M059J (cell line): ENCODE data around the gene PTMS. TPM values are rescaled to one million over a fixed set of nuclear protein-coding genes. Genes with fewer than 3 reads are reported as not detected.

Source experiments
- DNase-seq: peaks from one replicate; pipeline ENCODE4 v3.0.0-alpha.2; 2012; ENCODE audit warnings: low read depth
- total RNA-seq: library from RNA; depleted of rRNA; stranded (reverse); fragments of >200 nt; shearing (Covaris generic); gene quantifications from 2 replicates; pipeline ENCODE4 v1.2.3, GENCODE V29; 2014

Gene PTMS
- total RNA-seq, 1 experiment from 2014 or later = 216 TPM

- peak; percentile 22 for DNase-seq
Measured at GRCh38 chr12:6771509-6772330, 5.6 kb downstream of the PTMS start.

GRCh38 chr12:6772331-6772695 is 6.2 kb downstream of the PTMS start, which contains the start of gene LAG3:
LAG3 (plus strand) TSS chr12:6772520; CDS start chr12:6772853, 333 bp downstream.
- no peak for DNase-seq

DNA sequence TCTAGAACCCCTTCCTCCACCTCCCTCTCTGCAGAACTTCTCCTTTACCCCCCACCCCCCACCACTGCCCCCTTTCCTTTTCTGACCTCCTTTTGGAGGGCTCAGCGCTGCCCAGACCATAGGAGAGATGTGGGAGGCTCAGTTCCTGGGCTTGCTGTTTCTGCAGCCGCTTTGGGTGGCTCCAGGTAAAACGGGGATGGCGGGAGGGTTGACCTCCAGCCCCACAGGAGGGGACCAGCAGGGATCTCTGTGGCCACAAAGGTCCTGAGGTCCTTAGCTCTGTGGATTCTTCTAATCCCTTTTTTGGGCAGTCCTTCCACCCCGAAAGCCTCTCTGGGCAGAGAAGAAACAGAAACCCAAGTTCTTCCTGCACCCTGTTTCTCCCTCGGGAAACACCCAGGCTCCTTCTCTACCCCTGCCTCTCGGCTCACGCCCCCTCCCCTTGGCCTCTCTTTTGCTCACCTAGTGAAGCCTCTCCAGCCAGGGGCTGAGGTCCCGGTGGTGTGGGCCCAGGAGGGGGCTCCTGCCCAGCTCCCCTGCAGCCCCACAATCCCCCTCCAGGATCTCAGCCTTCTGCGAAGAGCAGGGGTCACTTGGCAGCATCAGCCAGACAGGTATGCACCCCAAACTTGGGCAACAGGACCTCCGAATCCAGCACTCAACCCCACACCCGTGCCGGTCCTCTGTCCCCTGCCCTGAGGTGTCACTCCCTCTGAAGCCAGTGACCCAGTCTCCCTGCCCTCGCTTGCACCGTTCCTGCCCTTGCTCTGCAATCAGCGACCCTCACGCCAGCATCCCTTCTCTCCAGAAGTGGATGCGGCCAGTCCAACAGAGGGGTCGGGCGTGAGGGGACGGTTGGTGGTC is 6.8 kb downstream of the PTMS start:
- no peak for DNase-seq

DNA sequence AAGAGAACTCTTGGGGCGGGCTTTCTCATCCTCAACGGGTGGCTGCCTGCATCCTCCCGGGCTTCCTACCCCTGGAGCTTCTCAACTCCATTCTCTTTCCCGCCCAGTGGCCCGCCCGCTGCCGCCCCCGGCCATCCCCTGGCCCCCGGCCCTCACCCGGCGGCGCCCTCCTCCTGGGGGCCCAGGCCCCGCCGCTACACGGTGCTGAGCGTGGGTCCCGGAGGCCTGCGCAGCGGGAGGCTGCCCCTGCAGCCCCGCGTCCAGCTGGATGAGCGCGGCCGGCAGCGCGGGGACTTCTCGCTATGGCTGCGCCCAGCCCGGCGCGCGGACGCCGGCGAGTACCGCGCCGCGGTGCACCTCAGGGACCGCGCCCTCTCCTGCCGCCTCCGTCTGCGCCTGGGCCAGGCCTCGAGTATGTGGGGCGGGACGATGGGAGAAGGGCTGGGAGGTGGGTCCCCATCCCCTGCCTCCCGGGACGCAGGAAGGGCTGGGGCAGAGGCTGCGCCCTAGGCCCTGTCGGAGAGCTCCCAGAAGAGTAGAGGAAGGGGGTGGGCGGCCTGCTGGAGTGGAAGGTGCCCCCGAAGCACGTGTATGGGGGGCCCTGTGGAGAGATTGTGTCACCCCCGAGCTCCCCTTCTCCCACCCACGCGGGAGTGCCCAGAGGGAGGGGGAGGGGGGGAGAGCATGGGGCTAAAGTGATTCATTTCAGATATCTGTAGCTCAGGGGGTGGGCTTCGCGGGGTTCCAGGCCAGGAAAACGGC is 7.6 kb downstream of the PTMS start:
- DNase-seq = no peak

GRCh38 chr12:6774499-6775062 is 8.4 kb downstream of the PTMS start:
- DNase-seq = no peak

GRCh38 chr12:6775185-6776174 is 9.3 kb downstream of the PTMS start:
- DNase-seq = no peak

- DNase-seq = no peak
Measured at GRCh38 chr12:6777386-6777785, 11.2 kb downstream of the PTMS start.

DNA sequence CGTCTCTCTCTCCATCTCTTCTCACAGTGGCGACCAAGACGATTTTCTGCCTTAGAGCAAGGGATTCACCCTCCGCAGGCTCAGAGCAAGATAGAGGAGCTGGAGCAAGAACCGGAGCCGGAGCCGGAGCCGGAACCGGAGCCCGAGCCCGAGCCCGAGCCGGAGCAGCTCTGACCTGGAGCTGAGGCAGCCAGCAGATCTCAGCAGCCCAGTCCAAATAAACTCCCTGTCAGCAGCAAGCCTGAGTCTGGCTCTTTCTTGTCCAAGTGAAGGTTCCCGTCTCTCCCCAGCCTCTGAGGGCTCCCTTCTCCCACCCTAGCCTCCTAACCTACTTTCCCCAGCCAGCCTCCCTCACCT is 12.0 kb downstream of the PTMS start:
- DNase-seq = no peak

DNA sequence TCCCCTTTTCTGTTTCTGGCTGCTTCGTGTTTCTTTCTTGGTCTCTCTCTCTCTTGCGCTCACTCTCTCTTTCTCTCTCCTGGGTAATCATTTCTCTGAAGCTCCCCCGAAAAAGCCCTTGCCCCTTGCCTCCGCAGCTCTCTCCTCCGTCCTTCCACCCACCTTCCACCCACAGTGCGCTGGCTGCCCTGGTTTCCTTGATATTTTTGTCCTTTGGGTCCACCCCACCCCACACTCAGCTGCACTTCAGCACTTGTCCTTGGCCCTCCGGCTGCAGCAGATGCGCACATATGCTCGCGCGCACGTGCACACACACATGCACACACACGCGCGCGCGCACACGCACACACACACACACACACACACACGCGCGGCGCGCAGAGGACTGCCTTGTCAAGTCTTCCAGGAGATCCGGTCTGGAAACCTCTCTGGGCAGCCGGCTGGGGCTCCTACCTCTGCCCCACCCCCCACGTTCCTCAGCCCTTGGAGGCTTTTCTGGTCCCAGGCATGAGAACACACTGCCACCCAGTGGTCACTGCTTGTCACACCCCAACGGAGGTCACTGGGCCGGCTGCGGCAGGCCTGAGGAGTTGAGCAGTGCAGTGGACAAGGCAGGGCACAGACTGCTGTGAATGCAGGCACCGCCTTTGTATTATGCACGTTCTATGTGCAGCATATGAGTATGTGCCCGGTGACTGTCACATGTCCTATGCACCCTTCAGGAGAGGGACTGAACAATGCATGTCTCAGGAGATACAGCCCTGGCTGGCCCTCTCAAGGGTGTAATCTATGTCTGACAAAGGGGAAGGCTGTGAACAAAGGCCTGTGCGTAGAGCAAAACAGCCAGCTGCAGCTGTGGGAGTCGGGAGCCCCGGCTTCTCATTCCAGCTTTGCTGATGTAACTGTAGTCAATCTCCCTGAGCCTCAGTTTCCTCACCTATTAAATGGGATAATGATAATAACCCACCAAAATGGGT is 12.7 kb downstream of the PTMS start:
- DNase-seq = peak; percentile 90

DNA sequence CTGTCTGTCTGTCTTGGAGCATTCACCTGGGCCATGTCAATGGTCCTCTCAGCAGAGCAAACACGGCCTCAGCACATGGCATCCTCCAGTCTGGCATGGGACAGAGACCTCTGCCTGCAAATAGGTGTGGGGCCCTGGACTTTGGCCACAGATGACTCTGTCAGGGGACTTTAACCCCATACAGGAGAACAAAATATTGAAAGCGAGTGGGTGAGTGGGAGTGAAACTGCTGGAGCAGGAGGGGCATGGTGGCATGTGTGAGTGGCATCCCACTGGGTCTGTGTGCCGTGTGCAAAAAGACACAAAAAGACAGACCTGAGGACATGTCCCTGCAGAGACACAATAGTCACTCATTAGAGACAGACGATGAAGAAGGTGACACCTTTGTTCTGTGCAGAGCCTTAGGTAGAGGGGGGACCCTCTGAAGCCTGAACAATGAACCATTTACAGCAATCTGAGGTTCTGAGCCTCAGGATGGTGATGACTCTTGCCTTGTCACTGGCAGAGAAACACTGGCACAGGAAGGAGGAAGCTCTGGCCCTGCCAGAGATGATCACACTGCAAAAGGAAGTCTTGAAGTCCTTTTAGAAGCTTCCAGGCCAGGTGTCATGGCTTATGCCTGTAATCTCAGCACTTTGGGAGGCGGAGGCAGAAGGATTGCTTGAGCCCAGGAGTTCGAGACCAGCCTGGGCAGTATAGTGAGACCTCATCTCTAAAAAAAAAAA is 13.7 kb downstream of the PTMS start:
- no peak for DNase-seq

- no peak for DNase-seq
Measured at GRCh38 chr12:6780573-6780972, 14.4 kb downstream of the PTMS start.

GRCh38 chr12:6782119-6782518 is 16.0 kb downstream of the PTMS start:
- DNase-seq = no peak

- DNase-seq = no peak
Measured at GRCh38 chr12:6782850-6783566, 16.8 kb downstream of the PTMS start.

- DNase-seq = no peak
Measured at GRCh38 chr12:6783828-6784227, 17.7 kb downstream of the PTMS start.

GRCh38 chr12:6784296-6784695 is 18.1 kb downstream of the PTMS start:
- no peak for DNase-seq

DNA sequence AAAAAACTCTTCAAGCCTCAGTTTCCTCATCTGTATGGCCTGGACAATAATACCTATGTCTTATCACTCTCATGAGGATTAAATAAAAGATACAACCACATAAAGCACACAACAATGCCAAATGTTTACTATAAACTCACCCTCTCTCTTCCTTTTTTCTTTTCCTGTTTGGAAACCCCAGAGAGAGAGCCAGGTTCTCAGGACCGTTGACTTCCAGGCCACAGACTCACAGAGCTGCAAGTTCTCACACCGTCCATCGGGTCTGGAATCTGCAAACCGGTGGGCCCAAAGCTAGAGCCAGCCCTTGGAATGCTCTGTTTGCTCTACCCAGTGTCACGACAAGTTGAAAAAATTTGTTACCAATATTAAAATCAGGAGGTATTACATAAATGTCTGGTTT is 18.6 kb downstream of the PTMS start:
- DNase-seq = no peak

GRCh38 chr12:6786416-6787094 is 20.4 kb downstream of the PTMS start:
- DNase-seq = no peak
